Measurements from ENCODE around the gene SDHA.

- no peak for TF ChIP-seq POLR2A (IDR thresholded peaks at IDR 0.05; ENCODE audit: control extremely low read depth in 1 of 2, low read depth in 2 of 2, low read length in 2 of 2)
- TF ChIP-seq GTF2F1 (IDR thresholded peaks at IDR 0.05; ENCODE audit: borderline replicate concordance, low read depth, low read length), result no peak
- no peak for TF ChIP-seq SIN3A (conservative IDR thresholded peaks at IDR 0.05 in 1 of 2, IDR thresholded peaks at IDR 0.05 in 1 of 2; ENCODE audit: low read depth in 1 of 2, low read length in 2 of 2)
- no peak for TF ChIP-seq JUND (IDR thresholded peaks at IDR 0.05; ENCODE audit: low read length)
- no peak for TF ChIP-seq CHD1 (IDR thresholded peaks at IDR 0.05; ENCODE audit: low read depth, low read length)
- TF ChIP-seq SP1 (IDR thresholded peaks at IDR 0.05; ENCODE audit: low read depth, low read length), result no peak
- no peak for TF ChIP-seq CTCF (IDR thresholded peaks at IDR 0.05; ENCODE audit: control extremely low read depth in 1 of 3, insufficient read depth in 1 of 3, low read depth in 1 of 3, low read length in 3 of 3)
Observed at GRCh38 chr5:192691-192969, 25.5 kb upstream of the SDHA start.
